Osteocyte (in vitro differentiated cells): Measurements from ENCODE around the gene NRXN3. TPM values are rescaled to one million over a fixed set of nuclear protein-coding genes. Genes with fewer than 3 reads are reported as not detected.

Source experiments
- DNase-seq: peaks from one replicate; pipeline ENCODE4 v3.0.0; 2021; ENCODE audit warnings: mixed read lengths; ENCODE audit not compliant: unreplicated experiment; ENCODE audit errors: extremely low spot score
- H3K27ac Mint-ChIP-seq: one replicate; pipeline ENCODE4 v1.8.0; 2021; ENCODE audit warnings: mild to moderate bottlenecking, mixed read lengths; ENCODE audit not compliant: unreplicated experiment
- H3K27me3 Mint-ChIP-seq: one replicate; pipeline ENCODE4 v1.8.0; 2021; ENCODE audit warnings: mixed read lengths; ENCODE audit not compliant: unreplicated experiment
- H3K36me3 Mint-ChIP-seq: one replicate; pipeline ENCODE4 v1.8.0; 2021; ENCODE audit warnings: mixed read lengths; ENCODE audit not compliant: unreplicated experiment
- H3K4me1 Mint-ChIP-seq: one replicate; pipeline ENCODE4 v1.8.0; 2021; ENCODE audit warnings: mixed read lengths; ENCODE audit not compliant: unreplicated experiment
- H3K4me3 Mint-ChIP-seq: one replicate; pipeline ENCODE4 v1.8.0; 2021; ENCODE audit warnings: mild to moderate bottlenecking, moderate library complexity, mixed read lengths; ENCODE audit not compliant: unreplicated experiment
- H3K9me3 Mint-ChIP-seq: one replicate; pipeline ENCODE4 v1.8.0; 2021; ENCODE audit warnings: mixed read lengths; ENCODE audit not compliant: unreplicated experiment
- total RNA-seq: library from RNA; stranded (reverse); gene quantifications from 2 replicates; pipeline ENCODE4 v1.2.1, GENCODE V29; 2021
- TF ChIP-seq, protein P1 (sequence below): fragments of 200-600 bp; sonication (generic); IDR thresholded peaks from 2 replicates; pipeline ENCODE4 v1.5.0; 2021; ENCODE audit warnings: antibody characterized with exemption, mild to moderate bottlenecking, moderate library complexity

The NRXN3 gene
- total RNA-seq, 1 donor from 2014 or later: 26.5 TPM

DNA sequence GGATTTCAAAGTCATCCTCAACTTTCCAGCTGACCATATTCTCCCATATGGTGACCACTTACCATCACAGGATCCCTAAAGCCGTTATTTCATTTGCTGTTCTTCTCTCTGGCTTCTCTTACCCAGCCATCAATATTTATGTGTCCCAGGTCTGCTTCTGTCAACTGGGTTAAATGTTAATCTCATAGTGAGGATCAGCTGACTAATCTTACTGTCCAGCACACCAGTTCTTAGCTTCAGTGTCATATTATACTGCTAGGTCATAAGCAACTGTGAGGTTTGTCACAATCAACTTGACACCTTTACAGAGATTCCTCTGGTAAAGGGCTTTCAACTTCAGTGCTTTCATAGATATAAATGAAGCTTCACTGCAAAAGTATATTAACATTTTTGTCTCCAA lies 1746.7 kb downstream of the NRXN3 start:
- TF ChIP-seq, protein P1, sequence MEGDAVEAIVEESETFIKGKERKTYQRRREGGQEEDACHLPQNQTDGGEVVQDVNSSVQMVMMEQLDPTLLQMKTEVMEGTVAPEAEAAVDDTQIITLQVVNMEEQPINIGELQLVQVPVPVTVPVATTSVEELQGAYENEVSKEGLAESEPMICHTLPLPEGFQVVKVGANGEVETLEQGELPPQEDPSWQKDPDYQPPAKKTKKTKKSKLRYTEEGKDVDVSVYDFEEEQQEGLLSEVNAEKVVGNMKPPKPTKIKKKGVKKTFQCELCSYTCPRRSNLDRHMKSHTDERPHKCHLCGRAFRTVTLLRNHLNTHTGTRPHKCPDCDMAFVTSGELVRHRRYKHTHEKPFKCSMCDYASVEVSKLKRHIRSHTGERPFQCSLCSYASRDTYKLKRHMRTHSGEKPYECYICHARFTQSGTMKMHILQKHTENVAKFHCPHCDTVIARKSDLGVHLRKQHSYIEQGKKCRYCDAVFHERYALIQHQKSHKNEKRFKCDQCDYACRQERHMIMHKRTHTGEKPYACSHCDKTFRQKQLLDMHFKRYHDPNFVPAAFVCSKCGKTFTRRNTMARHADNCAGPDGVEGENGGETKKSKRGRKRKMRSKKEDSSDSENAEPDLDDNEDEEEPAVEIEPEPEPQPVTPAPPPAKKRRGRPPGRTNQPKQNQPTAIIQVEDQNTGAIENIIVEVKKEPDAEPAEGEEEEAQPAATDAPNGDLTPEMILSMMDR: no peak
- Mint-ChIP-seq H3K27me3 (peaks cover 41% of the 10 kb centered on the region), H3K36me3 (no peaks in the 10 kb centered on the region), H3K4me3 (no peak overlapping the region), H3K4me1 (no peaks in the 10 kb centered on the region), H3K27ac (no peak overlapping the region), H3K9me3 (no peaks in the 10 kb centered on the region)
- DNase-seq: no peak
